K562 (cell line): ENCODE measurements around the gene CHD2. TPM values are rescaled to one million over a fixed set of nuclear protein-coding genes. Genes with fewer than 3 reads are reported as not detected.

Experiments
- BRCA1 ChIP-seq, 2 experiments: fragments of 450-650 bp in 1 of 2; sonication (generic) in 1 of 2; formaldehyde crosslinking in 1 of 2; IDR thresholded peaks; 2 replicates each; pipeline versions ENCODE4 v1.5.0 to v1.6.1; 2017 to 2020; ENCODE audit warnings: mild to moderate bottlenecking in 1 of 2, missing genetic modification reagents in 1 of 2
- E2F5 ChIP-seq: sonication (generic); formaldehyde crosslinking; IDR thresholded peaks from 2 replicates; pipeline ENCODE4 v1.8.0; 2022; ENCODE audit warnings: mild to moderate bottlenecking, missing genetic modification reagents
- ELF1 ChIP-seq: fragments of 200-800 bp; sonication (Bioruptor generic); IDR thresholded peaks from 2 replicates; pipeline ENCODE4 v1.6.1; 2016; ENCODE audit warnings: missing genetic modification characterization, missing compliant biosample characterization
- ELK3 ChIP-seq: fragments of 450-650 bp; formaldehyde crosslinking; IDR thresholded peaks from 2 replicates; pipeline ENCODE4 v1.4.0; 2020; ENCODE audit warnings: mild to moderate bottlenecking
- HMBOX1 ChIP-seq: sonication (generic); IDR thresholded peaks from 2 replicates; pipeline ENCODE4 v1.6.1; 2016
- KDM1A ChIP-seq, 2 experiments: fragments of 450-650 bp; IDR thresholded peaks; 2 replicates each; pipeline ENCODE4 v1.6.1; 2016; ENCODE audit warnings: mild to moderate bottlenecking in 2 of 2
- KLF13 ChIP-seq: fragments of 450-650 bp; IDR thresholded peaks from 2 replicates; pipeline ENCODE4 v1.6.1; 2016; ENCODE audit warnings: missing genetic modification characterization, low read depth, mild to moderate bottlenecking, missing compliant biosample characterization, moderate library complexity, borderline replicate concordance
- MBD2 ChIP-seq: sonication (generic); IDR thresholded peaks from 2 replicates; pipeline ENCODE4 v1.6.1; 2016; ENCODE audit warnings: low read depth, borderline replicate concordance
- POLR2A ChIP-seq: fragments of 450-650 bp; conservative IDR thresholded peaks from 2 replicates; pipeline ENCODE4 v1.6.1; 2016
- SMAD2 ChIP-seq: fragments of 150-350 bp; IDR thresholded peaks from 2 replicates; pipeline ENCODE4 v1.6.1; 2014; ENCODE audit warnings: low read depth, mild to moderate bottlenecking, low read length
- U2AF2 ChIP-seq: fragments of 200-400 bp; formaldehyde crosslinking; optimal IDR thresholded peaks from 2 replicates; pipeline ENCODE3; 2017; ENCODE audit warnings: low read depth, mild to moderate bottlenecking, low read length
- ZBTB40 ChIP-seq, 2 experiments: fragments of 450-650 bp in 1 of 2; sonication (generic) in 1 of 2; formaldehyde crosslinking in 1 of 2; IDR thresholded peaks; 2 replicates each; pipeline versions ENCODE4 v1.7.1 to v1.9.0; 2016 to 2022; ENCODE audit warnings: inconsistent platforms in 1 of 2, mild to moderate bottlenecking in 1 of 2, missing genetic modification reagents in 1 of 2
- ZKSCAN1 ChIP-seq: fragments of 150-350 bp; IDR thresholded peaks from 2 replicates; pipeline ENCODE4 v1.6.1; 2016; ENCODE audit warnings: low read depth, low read length
- ZNF12 ChIP-seq: sonication (generic); formaldehyde crosslinking; IDR thresholded peaks from 2 replicates; pipeline ENCODE4 v1.4.0; 2020; ENCODE audit warnings: mild to moderate bottlenecking, missing genetic modification reagents
- ZNF124 ChIP-seq: sonication (generic); formaldehyde crosslinking; IDR thresholded peaks from 2 replicates; pipeline ENCODE4 v1.8.1; 2022; ENCODE audit warnings: missing genetic modification reagents
- ZNF444 ChIP-seq: fragments of 250-450 bp; sonication (Bioruptor Pico); IDR thresholded peaks from 2 replicates; pipeline ENCODE4 v1.4.0; 2020; ENCODE audit warnings: mild to moderate bottlenecking, moderate library complexity
- polyA plus RNA-seq, 8 experiments: library from polyadenylated mRNA; depleted of rRNA in 4 of 8; stranded (reverse) in 5 of 8; unstranded in 3 of 8; fragments of >200 nt; fragmentation: Nextera tagmentation in 2 of 8; fragmentation: Illumina TruSeq in 1 of 8; extraction: Ambion mirVana in 2 of 8; extraction: Trizol in 1 of 8; gene quantifications; 2 replicates each; pipeline versions ENCODE4 v1.2.1 to v1.2.3, GENCODE V29; 2011 to 2014; ENCODE audit warnings: inconsistent platforms in 1 of 8, missing spikeins in 1 of 8
- total RNA-seq, 7 experiments: library from RNA; depleted of rRNA in 6 of 7; stranded (reverse); fragments of >200 nt in 6 of 7; fragmentation: Illumina TruSeq in 2 of 7; extraction: Trizol in 2 of 7; gene quantifications; 2 replicates each; pipeline versions ENCODE4 v1.2.1 to v1.2.3, GENCODE V29; 2011 to 2021; ENCODE audit warnings: low replicate concordance in 1 of 7

CHD2 gene
- total and polyA plus RNA-seq, 9 of the 15 experiments (the other 6 are each of a cell fraction or from before 2014, with no cell fraction given) = 38.9 to 70.8 (median 56.2) TPM

GRCh38 chr15:92903966-92904721, 4.0 kb downstream of the CHD2 start (continued):
- TF ChIP-seq ZBTB40 (IDR thresholded peaks at IDR 0.05) = peak; percentile 94
- no peak for TF ChIP-seq ZBTB40 (CRISPR knock-in tag; IDR thresholded peaks at IDR 0.05)
- peak; percentile 93 for TF ChIP-seq POLR2A
- TF ChIP-seq ZNF124 (CRISPR knock-in tag) = no peak
- TF ChIP-seq ZKSCAN1 = 0 out of 2 replicates have a peak, but pooled peaks have one; percentile 41
- no peak for TF ChIP-seq ZNF444 (CRISPR knock-in tag)
- no peak for TF ChIP-seq BRCA1 (IDR thresholded peaks at IDR 0.05)
- TF ChIP-seq BRCA1 (CRISPR knock-in tag; IDR thresholded peaks at IDR 0.05) = no peak
- TF ChIP-seq U2AF2 = no peak
- TF ChIP-seq HMBOX1 = no peak
- peak; percentile 79 for TF ChIP-seq ELF1 (tag)
- TF ChIP-seq MBD2 = peak; percentile 75; the same call in 1 of the 2 replicates
- no peak for TF ChIP-seq ELK3 (CRISPR knock-in tag)
- TF ChIP-seq KLF13 (tag) = peak; percentile 61; the same call in 1 of the 2 replicates
- peak in 1 of 2 experiments; percentile 65; a peak in 1 of 4 replicates for TF ChIP-seq KDM1A (IDR thresholded peaks at IDR 0.05)
- peak; percentile 90; the same call in 1 of the 2 replicates for TF ChIP-seq E2F5 (CRISPR knock-in tag)
- TF ChIP-seq SMAD2 = no peak
- TF ChIP-seq ZNF12 = peak; percentile 65; the same call in 1 of the 2 replicates
